Measurements from ENCODE around the gene ADIPOQ.

DNA sequence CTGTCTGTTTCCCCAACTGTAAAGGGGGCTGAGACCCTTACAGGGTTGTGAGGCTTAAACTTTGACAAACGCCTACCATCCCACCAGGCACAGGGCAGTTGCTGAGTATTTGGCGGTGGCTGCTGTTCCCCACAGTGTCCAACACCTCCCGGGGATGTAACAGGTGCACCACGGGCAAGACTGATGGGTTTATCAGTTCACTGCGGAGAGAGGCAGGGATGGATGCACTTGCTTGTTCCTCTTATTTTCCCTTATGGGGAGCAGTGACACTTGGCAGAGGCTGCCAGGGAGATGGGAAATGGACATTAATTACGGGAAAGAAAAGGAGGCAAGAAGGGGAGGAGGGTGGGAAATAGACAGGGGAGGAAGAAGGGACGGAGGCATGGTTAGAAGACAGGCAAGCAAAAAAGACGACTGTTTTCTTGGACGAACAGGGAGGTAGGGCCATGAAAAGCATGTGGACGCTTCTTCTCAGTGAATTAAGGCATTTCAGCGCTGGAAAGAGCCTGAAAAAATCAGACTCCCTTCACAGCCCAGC is 16.6 kb upstream of the ADIPOQ start:
- TF ChIP-seq, protein P1, sequence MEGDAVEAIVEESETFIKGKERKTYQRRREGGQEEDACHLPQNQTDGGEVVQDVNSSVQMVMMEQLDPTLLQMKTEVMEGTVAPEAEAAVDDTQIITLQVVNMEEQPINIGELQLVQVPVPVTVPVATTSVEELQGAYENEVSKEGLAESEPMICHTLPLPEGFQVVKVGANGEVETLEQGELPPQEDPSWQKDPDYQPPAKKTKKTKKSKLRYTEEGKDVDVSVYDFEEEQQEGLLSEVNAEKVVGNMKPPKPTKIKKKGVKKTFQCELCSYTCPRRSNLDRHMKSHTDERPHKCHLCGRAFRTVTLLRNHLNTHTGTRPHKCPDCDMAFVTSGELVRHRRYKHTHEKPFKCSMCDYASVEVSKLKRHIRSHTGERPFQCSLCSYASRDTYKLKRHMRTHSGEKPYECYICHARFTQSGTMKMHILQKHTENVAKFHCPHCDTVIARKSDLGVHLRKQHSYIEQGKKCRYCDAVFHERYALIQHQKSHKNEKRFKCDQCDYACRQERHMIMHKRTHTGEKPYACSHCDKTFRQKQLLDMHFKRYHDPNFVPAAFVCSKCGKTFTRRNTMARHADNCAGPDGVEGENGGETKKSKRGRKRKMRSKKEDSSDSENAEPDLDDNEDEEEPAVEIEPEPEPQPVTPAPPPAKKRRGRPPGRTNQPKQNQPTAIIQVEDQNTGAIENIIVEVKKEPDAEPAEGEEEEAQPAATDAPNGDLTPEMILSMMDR (IDR thresholded peaks at IDR 0.05 in 8 of 11, conservative IDR thresholded peaks at IDR 0.05 in 3 of 11), result no peak
- TF ChIP-seq POLR2A (IDR thresholded peaks at IDR 0.05), result no peak

All from spleen (tissue), 7 donors.